Activated CD4-positive, alpha-beta T cell treated with anti-CD3 and anti-CD28 coated beads, Interleukin-2, Interleukin-6, amounts not matched to agents 100 ng/mL and 50 ng/mL, durations not matched to agents 16 hours and 8 hours (primary cell): ENCODE results near the gene EVX2.

Experiments used
- DNase-seq: peaks from one replicate; pipeline ENCODE4 v3.0.0-alpha.2; 2020

The EVX2 gene

DNA sequence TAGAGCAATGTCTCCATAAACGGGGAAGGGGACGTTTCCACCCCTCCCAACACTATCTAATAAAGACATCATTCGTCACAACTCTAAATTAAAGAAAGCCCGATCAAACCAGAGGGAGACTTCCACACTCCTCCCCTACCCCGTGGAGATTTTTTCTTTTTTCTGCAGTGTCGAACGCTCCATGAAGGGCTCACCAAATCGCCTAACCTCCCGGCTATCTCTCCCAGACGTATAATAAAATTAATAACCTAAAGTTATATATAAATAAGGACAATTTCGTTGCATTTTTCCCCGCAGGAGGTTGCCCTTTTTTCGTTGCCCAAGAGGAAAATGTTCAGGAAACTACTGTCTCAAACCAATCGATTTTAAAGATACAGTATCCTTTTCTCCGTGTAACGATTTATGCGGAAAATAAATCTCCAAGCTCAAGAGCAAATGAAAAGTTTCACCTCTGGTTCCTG lies 2.4 kb downstream of the EVX2 start:
- DNase-seq: no peak

DNA sequence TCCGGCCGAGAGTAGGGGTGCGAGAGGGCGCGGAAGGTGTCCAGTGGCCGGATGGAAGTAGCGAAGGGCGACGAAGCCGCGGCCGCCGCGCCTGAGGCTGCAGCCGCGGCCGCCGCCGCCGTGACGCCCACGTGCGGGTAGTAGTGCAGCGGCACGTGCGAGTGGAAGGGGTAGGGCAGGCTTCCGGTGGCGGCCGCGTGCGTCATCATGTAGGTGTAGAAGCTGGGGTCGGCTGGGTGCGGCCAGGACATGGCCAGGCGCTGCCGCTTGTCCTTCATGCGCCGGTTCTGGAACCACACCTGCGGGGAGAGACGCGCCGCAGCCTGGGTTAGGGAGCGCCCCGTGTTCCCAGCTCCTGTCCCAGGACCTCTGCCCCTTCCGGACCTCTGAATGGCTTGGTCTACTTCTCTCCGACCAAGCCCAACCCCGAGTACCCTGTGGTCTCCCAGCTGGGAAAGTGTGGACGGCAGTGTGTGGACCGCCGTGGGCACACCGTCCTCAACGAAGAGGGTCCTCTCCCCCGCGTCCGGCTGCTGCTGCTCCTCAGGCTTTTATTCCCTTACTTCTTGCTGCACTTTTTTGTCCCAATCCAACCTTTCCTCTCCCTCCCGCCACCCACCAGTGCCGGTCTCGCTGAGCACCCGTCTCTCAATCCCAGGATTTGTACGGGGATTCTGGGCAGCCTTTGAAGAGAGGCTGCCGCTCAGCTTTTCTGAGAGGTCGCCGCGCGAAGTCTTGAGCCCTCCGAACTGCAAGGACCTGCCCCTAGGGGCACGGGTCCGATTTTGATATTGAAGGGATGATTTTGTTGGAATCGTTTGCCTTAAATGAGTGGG lies 3.0 kb downstream of the EVX2 start:
- no peak for DNase-seq

DNA sequence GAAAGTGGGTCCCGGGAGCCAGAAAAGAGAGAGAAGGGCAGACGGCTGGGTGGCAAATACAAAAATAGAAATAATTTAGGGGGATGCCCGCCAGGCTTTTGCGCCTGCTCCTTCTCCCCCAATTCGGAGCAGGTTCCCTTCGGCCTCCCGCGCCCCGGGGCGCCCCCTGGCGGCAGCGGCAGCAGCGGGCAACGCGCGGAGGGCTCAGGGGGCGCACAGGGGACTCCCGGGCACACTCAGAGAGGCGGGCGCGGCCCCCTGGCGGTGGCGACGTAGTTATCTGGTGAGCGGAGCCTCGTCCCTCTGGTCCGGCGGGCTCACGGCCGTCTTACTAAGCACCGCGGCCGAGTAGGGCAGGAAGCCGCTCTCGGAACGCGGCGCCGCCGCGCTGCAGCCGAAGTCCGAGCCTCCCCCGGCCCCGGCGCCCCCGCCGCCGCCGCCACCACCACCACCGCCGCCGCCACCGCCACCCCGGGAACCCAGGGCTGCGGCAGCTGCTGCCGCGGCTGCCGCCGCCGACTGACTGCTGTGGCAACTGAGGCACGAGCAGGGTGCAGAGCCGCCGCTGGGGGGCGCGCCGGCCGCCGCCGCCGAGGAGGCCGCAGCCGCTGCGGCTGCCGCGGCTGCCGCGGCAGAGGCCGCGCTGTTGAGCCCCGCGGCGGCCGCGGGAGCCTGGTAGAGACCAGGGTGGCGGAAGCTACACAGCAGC lies 3.8 kb downstream of the EVX2 start:
- DNase-seq: peak; percentile 58

DNA sequence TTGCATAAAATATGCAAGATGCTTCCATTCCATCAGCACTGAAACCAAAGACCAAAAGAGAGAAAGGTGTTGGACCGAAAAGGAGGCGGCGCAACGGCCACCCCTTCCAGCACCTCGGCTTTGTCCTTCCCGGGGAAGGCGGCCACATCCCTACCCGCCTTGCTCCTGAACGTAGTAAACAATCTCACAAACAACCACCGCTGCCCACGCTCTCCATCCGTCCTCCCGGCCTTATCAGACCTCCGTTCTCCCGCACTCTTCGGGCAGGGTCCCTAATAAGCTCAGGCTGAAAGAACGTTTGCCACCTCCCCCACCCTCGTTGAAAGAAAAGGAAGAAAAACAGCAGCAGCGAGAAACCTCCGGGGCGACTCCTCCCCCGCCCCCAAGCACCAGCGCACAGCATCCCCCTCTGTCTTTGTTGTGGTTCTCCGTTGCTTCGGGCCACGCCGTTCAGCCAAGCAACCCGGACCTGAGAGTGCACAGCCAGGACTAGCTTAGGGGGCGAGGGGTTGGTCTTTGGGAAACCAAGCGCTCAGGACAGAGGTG lies 4.4 kb downstream of the EVX2 start:
- no peak for DNase-seq

DNA sequence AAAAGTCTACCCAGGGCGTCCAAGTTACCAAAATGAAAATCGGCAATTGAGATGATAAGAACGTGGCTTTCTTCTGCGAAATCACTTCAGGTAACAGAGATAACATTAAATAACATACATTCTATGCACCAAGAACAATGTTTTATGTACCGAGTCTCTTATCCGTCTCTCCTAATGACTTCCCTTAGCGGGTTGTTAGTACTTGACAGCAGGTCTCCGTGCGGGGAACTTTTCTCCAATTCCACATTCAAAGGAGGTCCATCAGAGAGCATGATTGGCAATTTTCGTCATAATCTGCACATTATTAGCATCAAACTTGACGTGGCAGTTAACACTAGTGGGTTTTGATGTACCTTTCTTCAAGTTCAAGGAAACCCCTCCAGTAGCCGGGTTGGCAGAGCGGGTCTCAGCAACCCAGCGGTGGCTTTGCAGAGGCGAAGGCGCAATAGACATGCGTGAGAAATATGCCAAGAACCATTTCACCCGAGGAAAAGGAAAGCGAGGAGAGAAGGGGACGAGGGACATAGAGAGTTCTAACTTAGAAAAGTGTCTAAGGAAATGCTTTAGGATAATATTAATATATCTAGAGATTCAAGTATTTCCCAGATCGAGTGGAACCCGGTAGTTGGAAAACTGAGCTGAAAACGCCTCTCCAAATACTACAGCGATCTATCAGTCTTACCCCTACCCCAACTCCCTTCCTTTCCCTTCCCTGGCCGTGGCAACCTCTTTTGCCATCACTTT lies 5.0 kb downstream of the EVX2 start:
- no peak for DNase-seq

DNA sequence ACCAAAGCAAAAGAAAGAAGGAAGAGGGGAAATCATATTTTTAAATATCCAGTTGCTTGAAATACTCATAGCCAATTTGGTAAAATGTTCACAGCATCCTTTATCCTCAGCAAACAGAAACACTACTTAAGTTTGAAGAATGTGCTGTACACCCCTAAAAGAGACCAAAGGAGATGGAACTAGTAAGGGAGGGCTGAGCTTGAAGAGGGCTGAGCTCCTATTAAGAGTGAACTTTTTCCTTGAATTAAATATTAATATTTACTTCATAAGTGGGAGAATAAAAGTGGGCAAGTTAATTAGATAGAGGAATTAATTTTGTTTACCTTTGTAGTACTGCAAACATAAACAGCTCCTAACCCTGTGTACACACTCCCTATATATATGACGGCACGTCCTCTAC lies 7.0 kb downstream of the EVX2 start:
- no peak for DNase-seq

DNA sequence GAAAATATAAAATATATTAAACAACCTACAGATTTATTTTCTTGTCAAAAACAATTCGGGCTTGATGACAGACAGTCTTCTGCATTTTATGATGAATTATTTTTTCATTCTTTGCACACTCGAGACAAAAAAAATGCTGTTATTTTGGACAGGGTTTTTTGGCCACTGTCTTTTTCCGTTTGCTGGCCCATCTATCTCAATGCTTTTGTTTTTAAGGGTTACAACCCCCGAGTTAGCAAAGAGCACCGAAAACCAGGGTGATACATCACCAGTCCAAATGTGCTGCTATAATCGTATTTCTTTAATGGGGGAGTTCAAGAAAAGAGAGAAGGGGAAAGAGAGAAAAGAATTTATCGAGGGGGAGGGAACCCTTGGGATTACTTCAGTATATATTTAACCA lies 7.7 kb downstream of the EVX2 start:
- DNase-seq: no peak

DNA sequence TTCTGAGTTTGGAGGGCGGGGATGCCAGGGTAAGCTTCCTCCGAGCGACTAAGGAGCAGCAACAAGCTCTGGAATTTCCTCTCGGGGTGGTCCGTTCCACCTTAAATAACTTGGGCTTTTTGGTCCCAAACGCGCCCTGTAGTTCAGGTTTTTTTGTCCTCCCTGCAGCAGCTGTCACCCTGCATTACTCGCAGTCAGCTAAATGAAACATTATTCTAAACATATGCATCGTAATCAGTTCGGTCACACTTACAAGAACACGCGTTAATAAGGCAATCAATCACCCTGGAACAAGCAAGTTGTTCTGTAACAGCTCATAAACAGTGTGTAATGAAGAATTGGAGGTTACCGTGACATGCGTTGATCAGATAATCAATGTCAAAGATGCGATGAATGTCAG lies 8.3 kb downstream of the EVX2 start:
- no peak for DNase-seq

DNA sequence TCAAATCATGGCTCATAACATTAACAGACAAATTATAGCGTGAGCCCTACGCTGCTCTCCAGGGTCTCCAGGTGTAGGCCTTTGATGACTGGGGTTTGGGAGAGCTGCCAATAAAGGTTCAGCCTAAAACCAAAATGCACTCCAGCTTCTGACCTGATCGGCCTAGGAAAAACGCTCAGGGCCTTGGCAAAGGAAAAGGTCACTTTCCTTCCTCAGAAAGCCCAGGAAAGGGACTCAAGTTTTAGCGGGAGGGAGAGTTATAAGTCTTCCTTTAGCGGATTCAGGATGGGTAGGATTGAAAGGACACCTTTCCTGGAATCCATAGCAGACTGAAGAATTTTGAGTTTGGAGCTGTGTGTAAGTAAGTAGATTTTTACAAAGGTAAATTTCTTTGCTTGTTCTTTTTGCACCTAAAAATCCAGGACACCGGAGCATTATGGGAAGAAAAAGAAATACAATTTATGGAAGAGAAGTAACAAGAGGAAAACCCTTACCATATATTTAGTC lies 8.8 kb downstream of the EVX2 start:
- no peak for DNase-seq

DNA sequence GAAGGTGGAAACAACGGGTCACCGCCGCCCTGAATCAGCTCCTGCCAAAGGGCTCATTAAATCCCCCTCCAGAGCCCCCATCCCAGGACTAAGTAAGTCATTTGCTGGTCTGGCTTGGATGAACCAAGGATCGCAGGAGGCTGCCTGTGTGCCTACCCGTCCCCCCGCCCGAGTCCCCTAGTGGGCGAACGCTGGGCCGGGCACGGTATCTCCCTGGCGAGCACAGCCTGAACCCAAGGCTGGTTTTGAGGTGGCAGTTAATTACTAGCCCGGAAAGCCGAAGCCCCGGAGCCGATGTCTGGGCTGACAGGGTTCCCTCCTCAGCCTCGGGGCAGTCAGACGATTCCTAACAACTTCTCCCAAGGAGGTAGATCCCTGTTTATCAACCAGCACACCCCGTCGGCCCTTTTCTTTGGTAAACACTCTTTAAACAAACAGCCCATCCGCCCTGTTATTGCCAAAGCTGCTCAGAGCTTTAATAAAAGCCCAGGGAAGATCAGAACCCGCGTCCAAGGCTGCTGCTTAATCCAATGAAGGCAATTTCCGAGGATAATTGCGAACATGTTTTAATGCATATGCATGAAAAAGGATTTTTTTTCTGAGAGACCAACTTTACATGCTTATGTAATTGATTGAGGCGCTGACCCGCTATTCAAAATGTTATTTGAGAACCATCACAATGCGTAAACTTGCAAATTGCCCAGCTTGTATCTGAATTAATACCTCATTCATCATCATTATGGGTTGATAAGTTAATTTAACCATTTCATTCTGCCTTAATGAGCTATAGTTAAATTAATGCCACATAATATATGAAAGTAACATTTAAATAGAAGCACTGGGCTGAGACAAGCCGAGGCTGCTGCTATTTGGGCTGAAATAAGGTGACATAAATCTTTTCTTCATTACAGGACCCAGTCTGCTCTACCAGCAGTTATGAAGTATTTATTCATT lies 10.5 kb downstream of the EVX2 start:
- DNase-seq: no peak

DNA sequence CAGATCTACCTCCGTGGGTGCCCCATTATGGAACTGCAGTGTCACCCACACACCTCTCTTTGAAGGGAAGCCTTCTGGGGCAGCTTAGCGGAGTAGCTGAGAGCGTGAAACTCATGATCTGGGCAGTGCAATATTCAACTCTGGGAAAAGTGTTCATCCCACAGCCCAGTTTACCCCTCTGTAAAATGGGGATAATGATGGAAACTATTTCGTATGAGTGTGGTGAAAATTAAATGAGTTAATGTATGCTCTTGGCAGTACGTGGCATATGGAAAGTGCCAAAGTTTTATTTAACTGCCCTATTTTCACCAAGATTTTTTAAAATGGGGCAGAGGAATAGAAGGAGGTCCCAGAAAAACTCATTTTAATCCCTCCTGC lies 11.5 kb downstream of the EVX2 start:
- DNase-seq: no peak

DNA sequence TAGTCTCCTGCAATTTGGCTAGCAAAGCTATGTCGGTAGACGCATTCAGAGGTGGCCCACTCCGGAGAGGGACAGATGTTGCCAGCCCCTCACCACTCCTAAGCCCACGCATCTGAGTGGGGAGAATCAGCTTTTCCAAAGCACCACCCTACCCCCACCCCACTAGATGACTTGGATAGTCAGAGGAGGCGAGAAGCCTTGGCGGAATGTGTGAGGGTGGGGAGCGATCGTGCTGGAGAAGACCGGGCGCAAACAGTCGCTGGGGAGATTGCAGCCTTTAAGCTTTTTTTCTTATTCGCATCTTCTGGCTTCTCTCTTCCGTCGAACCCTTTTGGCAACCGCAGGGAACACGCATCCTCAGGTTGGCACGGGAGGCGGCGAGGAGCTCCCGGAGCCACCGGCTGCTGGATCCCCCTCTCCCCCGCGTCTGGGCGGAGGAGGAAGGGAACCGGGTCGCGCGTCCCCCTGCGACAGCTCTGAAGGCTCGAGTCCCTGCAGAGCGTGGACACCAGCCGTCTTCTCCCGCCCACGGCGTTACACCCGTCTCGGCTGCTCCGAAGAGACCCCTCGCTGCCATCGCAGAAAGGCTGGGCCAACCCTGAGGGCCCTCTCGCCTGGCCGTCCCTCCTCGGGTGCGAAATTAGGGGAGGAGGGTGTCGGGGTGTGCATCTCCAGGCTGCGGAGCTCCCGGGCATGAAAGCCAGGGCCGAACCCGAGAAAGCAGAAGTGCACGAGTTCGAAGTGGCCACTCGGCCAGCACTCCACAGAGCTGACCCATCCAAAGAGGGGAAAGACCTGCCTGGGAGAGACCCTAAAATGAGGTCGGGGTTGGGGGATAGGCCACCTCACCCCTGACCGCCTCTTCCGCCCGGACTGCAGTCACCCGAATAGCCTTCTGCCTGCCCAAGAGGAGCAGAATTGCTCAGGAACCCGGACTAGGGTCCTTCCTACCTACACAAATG lies 12.2 kb downstream of the EVX2 start:
- DNase-seq: no peak

DNA sequence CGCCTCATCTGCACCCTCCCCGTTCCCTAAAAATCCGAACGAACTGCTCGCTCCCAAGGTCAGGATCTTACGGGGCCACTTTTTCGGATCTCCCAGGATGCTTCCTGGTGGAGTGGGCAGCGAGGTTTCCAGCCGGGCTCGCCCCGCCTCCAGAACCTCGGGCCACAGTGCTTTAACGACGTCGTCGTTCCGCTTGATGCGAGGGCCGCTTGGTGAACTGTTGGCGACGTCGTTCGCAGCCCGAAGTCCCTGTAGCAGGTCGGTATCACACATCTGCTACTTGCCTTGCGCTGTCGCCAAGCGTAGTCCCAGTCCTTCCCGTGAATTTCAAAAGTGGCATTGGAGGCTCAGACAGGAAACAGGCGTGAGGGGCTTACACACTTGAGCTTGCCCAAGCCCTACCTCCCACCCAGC lies 15.3 kb downstream of the EVX2 start:
- no peak for DNase-seq

DNA sequence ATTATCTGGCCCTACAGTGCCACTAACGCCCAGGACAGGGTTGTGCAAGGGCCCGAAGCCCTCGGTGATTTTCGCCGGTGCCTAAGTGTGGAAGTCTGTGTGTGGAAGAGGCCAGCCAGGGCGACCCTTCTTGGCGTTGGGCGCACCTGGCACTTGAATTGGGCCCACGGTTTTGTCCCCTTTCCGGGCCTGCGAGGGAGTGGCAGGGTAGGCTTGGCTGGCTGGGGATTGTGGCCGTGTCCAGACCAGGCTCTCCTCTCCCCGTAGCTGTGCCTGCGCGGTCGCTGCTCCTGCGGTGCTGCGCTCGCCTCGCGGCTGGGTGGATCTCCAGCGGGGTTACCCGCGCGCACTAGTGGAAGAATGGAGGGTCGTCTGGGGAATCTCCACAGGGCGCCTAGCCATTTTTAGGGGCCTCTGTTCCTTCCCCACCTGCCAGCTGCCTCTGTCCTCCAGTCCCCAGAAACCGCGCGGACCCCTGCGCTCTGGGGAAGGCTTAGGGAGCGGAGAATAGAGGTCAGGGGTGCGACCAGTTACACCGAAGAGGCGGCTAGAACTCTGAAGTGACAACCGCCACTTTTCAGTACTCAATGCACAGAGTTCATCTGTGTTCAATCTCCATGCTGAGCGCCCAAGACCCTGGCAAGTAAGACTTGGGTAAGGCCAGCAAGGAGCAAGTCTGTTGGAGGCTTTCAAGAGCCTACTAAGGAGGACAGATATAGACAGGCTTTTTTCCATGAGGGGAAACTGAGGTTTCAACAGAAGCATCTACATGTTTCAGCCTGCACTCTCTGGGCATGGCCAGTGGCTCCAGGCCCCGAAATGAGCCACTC lies 16.0 kb downstream of the EVX2 start:
- DNase-seq: no peak

DNA sequence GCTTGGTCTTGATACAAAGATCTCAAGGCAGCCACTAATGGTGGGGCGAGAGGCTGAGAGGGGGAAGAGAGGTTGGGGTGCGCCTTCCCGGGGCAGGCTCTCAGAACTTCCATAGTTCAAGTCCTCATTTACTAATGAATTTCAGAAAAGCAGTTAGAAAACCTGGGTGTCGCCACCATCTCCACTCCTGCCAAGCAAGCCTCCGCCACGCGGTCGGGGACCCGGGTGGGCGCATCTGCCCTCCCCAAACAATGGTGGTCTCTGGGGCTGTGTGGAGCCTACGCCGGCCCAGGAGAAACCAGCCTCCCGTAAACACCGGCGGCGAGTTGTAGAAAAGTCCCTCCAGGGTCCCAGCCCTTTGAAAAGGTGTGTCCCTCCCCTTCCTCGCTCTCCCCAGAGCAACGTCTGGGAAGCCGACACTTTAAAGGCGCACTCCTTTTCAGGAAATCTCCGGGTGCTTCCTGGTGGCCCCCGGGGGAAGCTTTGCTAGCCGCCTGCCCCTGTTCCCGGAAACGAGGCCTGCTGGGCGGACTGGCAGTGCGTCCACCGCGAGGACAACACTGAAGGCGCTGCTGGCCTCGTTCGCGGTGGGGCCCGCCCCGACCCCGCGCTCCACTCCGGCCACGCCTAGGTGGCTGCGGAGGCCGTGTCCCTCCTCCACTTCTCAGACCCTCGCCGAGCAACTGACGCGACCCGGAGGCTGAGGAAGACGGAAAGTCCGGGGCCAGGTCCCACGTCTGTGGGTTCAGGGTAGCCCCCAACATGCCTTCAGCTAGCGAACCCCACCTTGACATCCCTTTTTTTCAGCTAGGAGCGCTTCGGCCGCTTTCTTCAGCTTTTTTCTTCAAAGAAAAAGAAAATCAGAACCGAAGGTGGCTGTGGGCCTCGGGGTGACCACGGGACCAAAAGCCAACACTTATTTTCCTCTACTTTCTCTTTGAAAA lies 16.8 kb downstream of the EVX2 start:
- no peak for DNase-seq

DNA sequence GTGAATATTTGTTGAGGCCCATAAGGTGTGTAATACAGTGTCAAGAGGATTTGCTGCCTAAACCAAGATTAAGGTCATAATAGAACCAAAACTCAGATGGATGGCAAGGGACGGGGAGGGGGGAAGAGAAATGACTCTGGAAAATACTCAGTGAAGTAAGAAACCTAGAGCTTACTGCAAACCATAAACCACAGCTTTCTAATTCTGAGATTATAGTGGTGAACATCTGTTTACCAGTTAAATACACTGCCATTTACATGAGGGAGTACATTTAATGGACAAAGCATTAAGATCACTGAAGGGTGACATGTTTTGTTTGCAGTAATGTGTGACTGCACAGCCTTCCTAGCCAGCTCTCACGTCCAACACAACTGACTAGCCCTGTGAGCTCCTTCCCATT lies 19.8 kb downstream of the EVX2 start:
- peak; percentile 63 for DNase-seq

DNA sequence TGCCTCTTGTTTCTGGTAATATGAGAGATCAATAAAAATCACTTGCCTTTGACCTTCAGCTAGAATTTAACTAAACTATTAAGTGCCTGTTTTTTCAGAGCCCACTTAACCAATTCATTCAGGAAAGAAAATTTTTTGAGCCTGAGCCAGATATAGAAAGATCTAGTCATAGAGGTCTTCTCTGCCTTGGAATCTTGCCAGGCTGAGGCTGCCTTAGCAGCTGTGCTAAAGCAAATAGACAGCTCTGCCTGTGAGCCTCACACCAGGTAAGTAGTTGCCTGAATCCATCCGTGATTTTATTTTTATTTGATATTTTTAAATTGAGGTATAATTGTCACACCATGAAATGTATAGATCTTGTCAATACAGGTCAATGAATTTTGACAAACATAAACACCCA lies 27.4 kb downstream of the EVX2 start:
- no peak for DNase-seq

DNA sequence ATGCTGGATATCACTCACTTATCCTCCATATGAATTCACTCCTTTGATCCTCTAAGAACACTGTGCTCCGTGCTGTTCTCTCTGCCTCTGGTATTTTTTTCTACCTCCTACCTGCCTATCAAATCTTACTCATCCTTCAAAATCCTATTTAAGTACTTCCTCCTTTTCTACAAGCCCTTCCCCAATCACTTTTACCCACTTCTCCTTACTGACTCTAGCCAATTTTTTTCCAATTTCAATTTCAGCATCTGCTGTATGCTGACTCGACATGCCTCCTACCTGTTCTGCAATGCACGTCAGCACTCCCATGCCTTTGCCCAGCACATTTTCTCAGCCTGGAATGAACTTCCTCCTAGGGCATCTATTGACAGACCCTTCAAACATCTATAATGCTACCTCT lies 44.4 kb downstream of the EVX2 start:
- DNase-seq: no peak

DNA sequence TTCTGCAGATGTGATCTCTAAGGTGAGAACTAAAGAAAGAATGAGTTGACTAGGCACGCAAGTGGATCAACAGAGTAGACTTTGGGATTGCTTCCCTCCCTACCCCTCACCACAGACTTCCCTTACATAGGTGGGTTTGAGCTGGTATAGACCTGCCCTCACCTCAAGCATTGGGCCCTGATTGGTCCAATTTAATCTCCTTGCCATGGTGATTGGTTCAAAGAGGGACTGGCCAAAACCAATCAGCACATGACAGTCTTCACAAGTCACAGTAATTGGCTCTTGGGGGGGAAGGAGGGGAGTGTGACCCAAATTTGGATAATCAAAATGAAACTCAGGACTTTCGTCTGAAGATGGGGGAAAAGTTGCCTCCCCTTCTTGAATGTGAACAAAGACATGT lies 45.1 kb downstream of the EVX2 start:
- DNase-seq: no peak
